T-helper 9 cell (primary cell): ENCODE measurements around the gene PHF13.

Source experiments
- DNase-seq: peaks from one replicate; pipeline ENCODE4 v3.0.0-alpha.2; 2020

The PHF13 gene

DNA sequence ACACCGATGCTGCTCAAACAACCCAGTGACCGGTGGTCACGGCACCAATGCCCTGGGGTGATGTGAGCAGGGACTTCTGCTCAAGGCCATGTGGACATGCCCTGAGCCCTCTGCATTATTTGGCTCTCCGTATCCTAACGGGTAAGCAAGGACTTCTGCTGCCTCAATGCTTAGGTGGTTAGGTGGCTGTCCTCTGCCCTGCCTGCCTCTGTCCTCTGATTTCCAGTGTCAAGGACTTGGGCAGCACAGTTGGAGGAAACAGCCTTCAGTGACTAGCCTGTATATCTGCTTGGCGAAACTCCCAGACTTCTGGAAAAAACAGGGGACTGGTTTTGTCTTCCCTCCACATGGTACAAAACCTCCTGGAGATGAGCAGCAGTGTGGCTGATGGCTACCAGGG is 53.6 kb downstream of the PHF13 start:
- DNase-seq, result no peak

DNA sequence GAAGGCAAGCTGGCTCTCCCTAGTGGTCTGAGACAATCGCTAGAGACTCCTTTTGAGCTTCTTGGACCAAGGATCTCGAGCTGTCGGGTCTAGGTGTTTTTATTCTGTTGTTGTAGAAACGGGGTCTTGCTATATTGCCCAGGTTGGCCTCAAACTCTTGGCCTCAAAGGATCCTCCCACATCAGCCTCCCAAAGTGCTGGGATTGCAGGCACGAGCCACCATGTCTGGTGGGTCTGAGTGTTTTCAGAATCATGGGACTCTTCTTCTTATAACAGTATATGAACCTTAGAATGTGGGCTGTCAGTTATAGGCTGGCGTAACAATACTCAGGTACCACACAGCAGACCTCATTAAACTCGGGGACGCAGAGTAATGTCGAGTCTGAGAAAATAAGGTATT is 55.0 kb downstream of the PHF13 start:
- no peak for DNase-seq

DNA sequence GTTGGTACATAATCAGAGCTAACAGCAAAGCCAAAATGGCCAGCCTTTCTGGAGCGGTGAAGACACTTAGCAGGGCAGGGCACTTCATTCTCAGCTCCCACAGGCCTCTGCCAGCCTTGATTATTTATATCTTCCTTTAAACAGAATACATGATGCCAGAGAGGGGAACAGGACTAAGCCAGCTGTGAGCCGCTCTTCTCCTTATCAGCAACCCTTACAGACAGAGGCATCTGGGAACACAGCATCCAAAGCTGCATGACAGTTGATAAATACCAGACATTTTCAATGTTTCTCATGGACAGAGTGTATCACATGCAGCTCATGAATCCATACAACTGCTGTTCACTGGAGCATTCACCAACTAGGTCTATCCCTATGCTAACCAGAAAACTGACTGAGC is 59.0 kb downstream of the PHF13 start:
- DNase-seq, result no peak
